ENCODE results near the gene PCNT.

Gene PCNT

GRCh38 chr21:46486481-46487126 is 162.6 kb downstream of the PCNT start:
- DNase-seq: peak; percentile 7

- DNase-seq: no peak
Observed at GRCh38 chr21:46489162-46489663, 165.3 kb downstream of the PCNT start.

GRCh38 chr21:46489800-46490199 is 165.8 kb downstream of the PCNT start:
- no peak for DNase-seq

GRCh38 chr21:46491553-46491952 is 167.6 kb downstream of the PCNT start:
- DNase-seq: no peak

- no peak for DNase-seq
Observed at GRCh38 chr21:46492851-46493250, 168.9 kb downstream of the PCNT start.

- no peak for DNase-seq
Observed at GRCh38 chr21:46493828-46494227, 169.9 kb downstream of the PCNT start.

All from fibroblast of upper back skin (primary cell).